ENCODE data around the gene PTK6.
"Not testable (repeated sequence)": the region's sequence is repeated elsewhere in the genome, so short reads cannot be mapped to it uniquely, and the experiment has no call there.

The PTK6 gene

GRCh38 chr20:63568986-63569949 is 32.1 kb upstream of the PTK6 start:
- DNase-seq = no peak

GRCh38 chr20:63568170-63568981 is 31.2 kb upstream of the PTK6 start:
- DNase-seq = no peak

GRCh38 chr20:63567386-63568169 is 30.4 kb upstream of the PTK6 start:
- DNase-seq = no peak

GRCh38 chr20:63567136-63567385 is 29.9 kb upstream of the PTK6 start:
- DNase-seq = no peak

GRCh38 chr20:63566395-63567135 is 29.4 kb upstream of the PTK6 start:
- no peak for DNase-seq

GRCh38 chr20:63565699-63566335 is 28.6 kb upstream of the PTK6 start:
- DNase-seq = no peak

- no peak for DNase-seq
Measured at GRCh38 chr20:63565021-63565698, 28.0 kb upstream of the PTK6 start.

- no peak for DNase-seq
Measured at GRCh38 chr20:63564036-63564810, 27.0 kb upstream of the PTK6 start.

- no peak for DNase-seq
Measured at GRCh38 chr20:63563225-63563935, 26.2 kb upstream of the PTK6 start.

GRCh38 chr20:63562461-63563224 is 25.5 kb upstream of the PTK6 start:
- DNase-seq = no peak

- no peak for DNase-seq
Measured at GRCh38 chr20:63561624-63562396, 24.6 kb upstream of the PTK6 start.

GRCh38 chr20:63560856-63561609 is 23.9 kb upstream of the PTK6 start:
- no peak for DNase-seq

- no peak for DNase-seq
Measured at GRCh38 chr20:63560333-63560805, 23.2 kb upstream of the PTK6 start.

GRCh38 chr20:63559485-63560332 is 22.5 kb upstream of the PTK6 start:
- not testable (repeated sequence) for DNase-seq

- DNase-seq = no peak
Measured at GRCh38 chr20:63558804-63559484, 21.8 kb upstream of the PTK6 start.

- DNase-seq = no peak
Measured at GRCh38 chr20:63557481-63557891, 20.3 kb upstream of the PTK6 start.
